Measurements from ENCODE around the gene PSMA7. TPM values are rescaled to one million over a fixed set of nuclear protein-coding genes. Genes with fewer than 3 reads are reported as not detected.

The PSMA7 gene
- total and polyA plus RNA-seq, 2 of the 8 experiments (the other 6 are each of a cell fraction or from before 2014, with no cell fraction given): 361 to 648 TPM

- TF ChIP-seq CHD7 (IDR thresholded peaks at IDR 0.05; ENCODE audit: insufficient replicate concordance, low read length): no peak
- TF ChIP-seq SIN3A (conservative IDR thresholded peaks at IDR 0.05 in 1 of 2, IDR thresholded peaks at IDR 0.05 in 1 of 2; ENCODE audit: low read depth in 1 of 2, low read length in 2 of 2): no peak
- TF ChIP-seq YY1 (IDR thresholded peaks at IDR 0.05; ENCODE audit: low read depth, low read length): no peak
- TF ChIP-seq RAD21 (IDR thresholded peaks at IDR 0.05 in 1 of 2, conservative IDR thresholded peaks at IDR 0.05 in 1 of 2; ENCODE audit: low read depth in 2 of 2, low read length in 2 of 2): no peak
- no peak for TF ChIP-seq KDM5A (IDR thresholded peaks at IDR 0.05; ENCODE audit: low read length)
- TF ChIP-seq HDAC6 (IDR thresholded peaks at IDR 0.05; ENCODE audit: low read depth, low read length): no peak
- no peak for TF ChIP-seq BCL11A (IDR thresholded peaks at IDR 0.05; ENCODE audit: low read depth in 2 of 2, low read length in 2 of 2)
- TF ChIP-seq TAF1 (IDR thresholded peaks at IDR 0.05; ENCODE audit: low read depth, low read length): no peak
- no peak for TF ChIP-seq TEAD4 (IDR thresholded peaks at IDR 0.05; ENCODE audit: low read depth, low read length)
These were observed 24.9 kb upstream of the PSMA7 start (continued) for GRCh38 chr20:62168061-62168460.
